HG03457 (cell line): ENCODE results near the gene MOB2.

Experiments
- ATAC-seq: cut with Tn5 transposase; IDR thresholded peaks from one replicate; pipeline ENCODE4 v1.9.1; 2021; ENCODE audit warnings: moderate number of reproducible peaks; ENCODE audit not compliant: unreplicated experiment

MOB2 gene, protein sequence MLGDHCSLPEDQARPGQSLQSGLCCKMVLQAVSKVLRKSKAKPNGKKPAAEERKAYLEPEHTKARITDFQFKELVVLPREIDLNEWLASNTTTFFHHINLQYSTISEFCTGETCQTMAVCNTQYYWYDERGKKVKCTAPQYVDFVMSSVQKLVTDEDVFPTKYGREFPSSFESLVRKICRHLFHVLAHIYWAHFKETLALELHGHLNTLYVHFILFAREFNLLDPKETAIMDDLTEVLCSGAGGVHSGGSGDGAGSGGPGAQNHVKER

GRCh38 chr11:1486054-1486825, at the start of gene MOB2:
MOB2 (minus strand) TSS chr11:1486779; CDS start chr11:1486556, 223 bp downstream.
- ATAC-seq: no peak

GRCh38 chr11:1534682-1535081, 48.1 kb upstream of the MOB2 start:
- ATAC-seq: no peak

DNA sequence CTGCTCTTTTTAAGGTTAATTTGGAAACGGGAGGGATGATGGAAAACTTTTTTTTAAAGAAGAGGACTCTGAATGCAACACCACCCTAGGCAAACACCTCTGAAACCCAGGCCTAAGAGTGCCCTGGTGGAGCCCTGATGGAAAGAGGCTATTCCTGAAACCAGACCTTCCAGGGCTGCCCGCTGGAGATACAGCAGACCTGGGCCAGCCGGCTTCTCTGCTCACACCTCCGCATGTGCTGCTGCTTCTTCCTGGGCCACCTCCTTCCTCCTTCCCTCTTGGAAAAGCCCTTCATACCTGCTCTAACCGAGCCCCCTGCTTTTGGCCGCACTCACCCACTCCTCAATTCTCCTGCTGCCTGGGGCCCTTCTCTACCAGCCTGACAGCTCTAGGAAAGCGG, 47.6 kb upstream of the MOB2 start:
- ATAC-seq: no peak

DNA sequence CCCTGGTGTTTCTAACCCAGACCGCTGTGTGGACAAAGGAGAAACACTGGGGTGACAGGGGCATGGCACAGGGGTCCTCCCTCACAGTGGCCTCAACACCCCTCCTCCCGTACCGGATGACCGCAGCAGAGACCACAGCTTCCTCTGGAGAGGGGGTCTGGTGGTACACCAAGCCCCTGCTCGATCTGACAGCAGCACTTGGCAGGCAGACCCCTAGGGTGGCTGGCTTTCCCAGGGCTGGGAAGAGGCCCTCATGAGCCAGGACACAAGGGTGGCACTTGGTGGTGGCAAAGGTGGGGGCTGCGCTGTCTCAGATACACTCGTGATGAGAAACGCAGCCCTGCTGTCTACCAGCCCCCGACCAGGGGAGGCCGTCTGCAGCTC, 46.8 kb upstream of the MOB2 start:
- no peak for ATAC-seq

GRCh38 chr11:1532606-1533341, 46.2 kb upstream of the MOB2 start:
- ATAC-seq: no peak

- ATAC-seq: no peak
Measured at GRCh38 chr11:1532014-1532586, 45.5 kb upstream of the MOB2 start.

DNA sequence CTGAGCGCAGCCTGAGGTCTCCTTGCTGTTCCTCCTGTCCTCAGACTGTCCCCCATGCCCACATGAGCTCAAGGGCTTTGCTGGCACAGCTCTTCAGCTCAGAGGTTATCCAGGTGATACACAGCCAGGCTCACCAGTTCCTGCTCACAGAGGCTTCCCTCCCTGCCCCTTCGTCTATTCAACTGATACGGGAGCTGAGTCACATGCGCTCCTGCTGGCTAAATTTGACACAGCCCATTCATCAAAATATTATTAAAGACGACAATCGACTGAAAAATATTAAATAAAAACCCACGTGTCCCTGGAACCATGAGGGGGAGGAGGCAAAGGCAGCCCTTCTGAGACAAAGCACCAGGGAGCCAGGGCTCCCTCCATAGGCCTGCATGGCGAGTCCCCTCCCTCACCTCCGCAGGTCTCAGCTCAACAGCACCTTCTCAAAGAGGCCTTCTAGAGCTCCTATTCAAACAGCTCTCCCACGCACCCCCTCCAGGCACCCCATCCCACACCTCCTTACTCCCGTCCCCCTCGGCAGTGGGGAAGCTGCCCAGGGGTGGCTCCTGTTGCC, 45.0 kb upstream of the MOB2 start:
- no peak for ATAC-seq

- no peak for ATAC-seq
Measured at GRCh38 chr11:1530686-1531448, 44.3 kb upstream of the MOB2 start.

- no peak for ATAC-seq
Measured at GRCh38 chr11:1529774-1530173, 43.2 kb upstream of the MOB2 start.

- ATAC-seq: no peak
Measured at GRCh38 chr11:1529286-1529685, 42.7 kb upstream of the MOB2 start.

DNA sequence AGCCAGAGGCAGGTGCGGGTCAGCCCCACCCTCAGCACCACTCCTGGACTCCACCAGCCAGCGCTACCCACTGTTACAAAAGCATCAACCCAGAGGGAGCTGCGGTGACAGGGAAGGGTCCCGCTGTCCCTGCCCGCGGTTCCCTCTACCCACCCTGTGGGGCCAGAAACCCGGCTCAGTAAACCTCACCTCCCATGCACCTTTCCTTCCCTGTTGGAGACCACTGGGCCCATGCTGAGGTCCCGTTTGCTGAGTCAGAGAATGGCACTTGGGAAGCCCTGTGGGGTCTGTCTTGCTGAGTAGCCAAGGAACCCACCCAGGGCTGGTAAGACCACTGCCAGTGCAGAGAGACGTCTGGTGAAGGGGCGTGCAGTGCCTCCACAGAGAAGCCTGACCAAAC, 42.1 kb upstream of the MOB2 start:
- ATAC-seq: no peak

DNA sequence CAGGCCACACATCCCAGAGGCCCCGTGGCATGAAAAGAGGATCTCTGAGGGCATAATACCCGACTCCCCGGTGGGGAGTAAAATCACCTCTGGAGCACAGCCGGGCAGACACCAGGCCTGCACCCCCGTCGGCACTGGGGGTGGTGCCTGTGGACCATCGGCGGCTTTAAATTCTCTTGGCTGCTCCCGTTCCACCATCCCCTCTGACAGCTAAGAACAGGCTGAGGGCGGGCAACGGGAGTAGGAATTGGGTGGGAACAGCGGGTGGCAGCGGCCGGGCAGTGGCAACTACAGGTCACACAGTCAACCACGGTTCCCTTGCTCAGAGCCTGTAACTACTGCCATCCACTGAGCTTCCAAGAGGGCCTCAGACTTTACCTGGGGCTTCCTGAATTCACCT, 40.2 kb upstream of the MOB2 start:
- ATAC-seq: no peak

- no peak for ATAC-seq
Measured at GRCh38 chr11:1523779-1524178, 37.2 kb upstream of the MOB2 start.

DNA sequence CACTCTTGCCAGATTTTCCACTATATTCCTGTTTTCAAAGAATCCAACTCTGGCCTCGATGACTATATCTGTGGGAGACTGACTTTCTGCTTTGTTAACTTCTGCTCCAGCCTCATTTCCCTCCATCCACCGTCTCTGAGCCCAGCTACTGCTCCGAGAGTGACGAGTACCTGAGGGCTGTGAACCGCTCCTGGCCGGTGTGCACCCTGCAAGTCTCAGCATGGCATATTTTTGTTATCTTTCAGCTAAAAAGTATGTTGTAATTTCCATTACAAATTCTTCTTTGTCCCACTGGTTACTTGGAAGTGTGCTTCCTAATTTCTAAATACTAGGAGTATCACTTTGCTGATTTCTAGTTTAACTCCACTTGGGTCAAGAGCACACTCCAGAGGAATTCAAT, 36.5 kb upstream of the MOB2 start:
- ATAC-seq: no peak

DNA sequence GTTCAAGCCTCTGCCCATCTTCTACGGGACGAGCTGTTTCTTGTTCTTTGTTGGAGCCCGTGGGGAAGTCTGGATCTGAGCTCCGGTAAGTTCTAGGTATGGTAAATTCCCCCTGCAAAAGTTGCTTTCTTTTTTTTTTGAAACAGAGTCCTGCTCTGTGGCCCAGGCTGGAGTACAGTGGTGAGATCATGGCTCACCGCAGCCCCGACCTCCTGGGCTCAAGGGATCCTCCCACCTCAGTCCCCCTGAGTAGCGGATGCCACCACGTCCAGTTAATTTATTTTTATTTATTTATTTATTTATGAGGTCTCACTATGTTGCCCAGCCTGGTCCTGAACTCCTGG, 35.5 kb upstream of the MOB2 start:
- ATAC-seq: no peak

DNA sequence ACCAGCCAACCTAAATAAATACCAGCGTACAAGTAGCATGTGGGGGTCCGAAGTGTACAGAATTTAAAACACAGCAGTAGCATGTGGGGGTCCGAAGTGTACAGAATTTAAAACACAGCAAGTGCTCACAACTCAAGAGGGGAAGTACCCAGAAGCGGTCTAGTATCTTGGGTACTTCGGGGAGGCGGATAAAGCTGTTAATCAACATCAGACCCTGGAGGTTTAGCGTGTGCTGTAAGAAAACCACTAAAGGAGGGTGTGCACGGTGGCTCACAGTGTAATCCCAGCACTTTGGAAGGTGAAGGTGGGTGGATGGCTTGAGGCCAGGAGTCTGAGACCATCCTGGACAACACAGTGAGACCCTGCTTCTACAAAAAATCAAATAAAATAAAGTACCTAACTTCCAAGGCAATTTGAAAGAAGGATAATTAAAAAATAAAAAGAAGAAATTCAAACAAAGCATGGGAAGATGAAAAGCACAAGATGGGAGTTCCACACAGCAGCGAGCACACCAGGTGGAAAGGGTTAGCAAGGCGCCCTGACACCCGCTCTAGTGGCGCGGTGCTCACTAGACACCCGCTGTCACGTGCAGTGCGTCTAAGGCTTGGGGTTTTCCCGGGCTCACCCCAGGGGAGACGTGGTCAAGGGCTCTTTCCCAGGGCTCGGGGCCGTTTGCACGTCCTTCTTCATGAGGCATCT, 35.0 kb upstream of the MOB2 start:
- ATAC-seq: peak; percentile 61

DNA sequence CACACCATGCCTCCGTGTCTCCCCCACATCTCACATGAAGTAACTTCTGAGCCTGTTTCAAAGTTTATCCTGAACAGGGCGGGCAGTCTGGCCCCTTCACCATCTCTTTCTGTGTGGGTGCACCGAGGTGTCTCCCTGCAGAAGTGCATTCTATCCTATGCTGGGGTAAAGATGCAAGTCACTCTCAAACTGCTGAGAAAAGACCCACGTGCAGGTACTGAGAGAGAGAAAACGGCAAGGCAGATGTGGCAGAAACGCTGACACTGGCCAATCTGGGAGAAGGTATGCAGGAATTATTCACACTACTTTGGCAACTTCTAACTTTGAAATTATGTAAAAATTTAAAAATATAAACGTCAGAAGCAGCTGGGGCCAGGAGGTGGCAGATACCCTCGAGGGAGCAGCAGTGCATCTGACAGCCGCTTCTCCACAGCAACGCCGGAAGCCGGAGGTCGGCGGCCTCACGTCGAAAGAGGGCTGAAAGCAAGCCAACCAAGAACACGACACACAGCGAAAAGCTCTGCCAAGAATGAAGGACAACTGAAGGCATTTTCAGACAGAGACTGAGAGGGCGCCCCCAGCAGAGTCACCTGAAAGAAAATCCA, 34.2 kb upstream of the MOB2 start:
- no peak for ATAC-seq

DNA sequence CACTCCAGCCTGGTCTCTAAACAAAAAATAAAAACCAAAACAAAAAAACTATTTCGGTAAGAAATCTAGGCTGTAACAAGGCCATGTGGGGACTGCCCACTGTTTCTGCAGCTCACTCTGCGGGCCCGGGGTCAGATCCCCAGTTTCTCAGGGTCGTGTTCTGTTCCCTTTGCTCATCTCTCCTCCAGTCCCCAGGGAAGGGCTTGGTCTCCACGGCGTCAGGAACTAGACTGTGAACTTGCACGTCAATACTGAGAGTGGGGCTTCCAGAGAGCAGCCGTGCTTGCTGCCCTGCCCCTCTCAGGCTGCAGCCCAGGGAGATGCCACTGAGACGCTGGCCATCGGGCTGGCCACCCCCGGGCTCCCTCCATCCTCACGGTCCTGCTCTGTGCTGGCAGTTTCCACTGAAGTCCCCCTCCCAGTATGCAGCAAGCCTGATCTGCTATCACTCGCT, 33.7 kb upstream of the MOB2 start:
- ATAC-seq: no peak
